HG03432 (cell line): ENCODE data around the gene ADORA2A.

Experiments
- ATAC-seq: cut with Tn5 transposase; IDR thresholded peaks from one replicate; pipeline ENCODE4 v1.9.1; 2021; ENCODE audit warnings: mild to moderate bottlenecking, moderate library complexity; ENCODE audit not compliant: unreplicated experiment

Gene ADORA2A

DNA sequence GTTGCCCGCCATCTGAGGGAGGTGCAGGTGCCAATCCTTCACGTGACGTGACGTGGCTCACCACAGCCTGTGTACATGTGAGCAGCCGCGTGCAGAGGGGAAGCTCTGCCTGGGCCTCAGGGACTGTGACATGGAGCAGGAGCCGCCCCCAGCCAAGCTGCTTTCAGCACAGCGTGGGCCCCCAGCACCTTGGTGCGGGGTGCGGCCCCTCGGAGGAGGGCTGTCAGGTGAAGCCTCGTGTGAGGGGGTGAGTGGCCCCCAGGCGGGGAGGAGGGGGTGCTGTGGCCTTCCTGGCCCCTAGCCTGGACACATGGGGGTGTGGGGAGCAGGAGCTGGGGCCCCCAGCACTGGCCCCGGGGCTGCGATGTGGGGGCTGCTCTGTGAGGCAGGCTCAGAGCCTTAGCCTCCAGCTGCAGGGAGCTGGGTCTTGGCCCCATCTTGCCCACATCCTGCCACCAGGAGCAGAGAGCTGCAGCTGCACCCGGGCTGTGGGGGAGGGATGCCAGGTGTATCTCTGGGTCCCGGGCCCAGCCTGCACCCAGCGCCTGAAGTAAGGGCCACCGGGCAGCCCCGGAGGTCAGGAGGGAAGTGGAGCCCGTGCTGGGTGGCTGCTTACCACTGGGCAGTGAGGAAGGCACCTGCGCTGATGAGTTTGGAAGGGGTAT, at the start of gene ADORA2A:
Gene ADORA2A, plus strand, starts transcription at position 100 of the 665 bp plus-strand sequence. CDS start 5,806 bp downstream, outside the sequence.
- peak; percentile 55 for ATAC-seq

- ATAC-seq, result no peak
Measured at GRCh38 chr22:24379536-24379935, 47.9 kb upstream of the ADORA2A start.

- no peak for ATAC-seq
Measured at GRCh38 chr22:24380220-24380904, 47.0 kb upstream of the ADORA2A start.

GRCh38 chr22:24380905-24381230, 46.5 kb upstream of the ADORA2A start:
- ATAC-seq, result no peak

DNA sequence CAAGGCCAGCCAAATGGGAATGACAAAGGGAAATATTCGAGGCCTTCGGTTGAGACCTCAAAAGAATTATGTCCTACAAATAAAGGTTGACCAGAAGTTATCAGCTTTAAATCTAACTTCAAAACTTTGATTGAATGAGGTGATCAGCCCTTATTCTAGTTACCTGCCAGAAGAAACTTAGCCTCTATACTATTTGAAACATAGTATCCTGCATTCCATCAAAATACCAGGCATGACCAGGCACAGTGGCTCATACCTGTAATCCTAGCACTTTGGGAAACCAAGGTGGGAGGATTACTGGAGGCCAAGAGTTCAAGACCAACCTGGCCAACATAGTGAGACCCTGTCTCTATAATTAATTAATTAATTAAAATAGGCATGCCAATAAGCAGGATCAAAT, 44.3 kb upstream of the ADORA2A start:
- ATAC-seq, result no peak

- ATAC-seq, result no peak
Measured at GRCh38 chr22:24384131-24384530, 43.3 kb upstream of the ADORA2A start.

- ATAC-seq, result no peak
Measured at GRCh38 chr22:24386937-24387471, 40.4 kb upstream of the ADORA2A start.

- ATAC-seq, result no peak
Measured at GRCh38 chr22:24389680-24390079, 37.7 kb upstream of the ADORA2A start.

DNA sequence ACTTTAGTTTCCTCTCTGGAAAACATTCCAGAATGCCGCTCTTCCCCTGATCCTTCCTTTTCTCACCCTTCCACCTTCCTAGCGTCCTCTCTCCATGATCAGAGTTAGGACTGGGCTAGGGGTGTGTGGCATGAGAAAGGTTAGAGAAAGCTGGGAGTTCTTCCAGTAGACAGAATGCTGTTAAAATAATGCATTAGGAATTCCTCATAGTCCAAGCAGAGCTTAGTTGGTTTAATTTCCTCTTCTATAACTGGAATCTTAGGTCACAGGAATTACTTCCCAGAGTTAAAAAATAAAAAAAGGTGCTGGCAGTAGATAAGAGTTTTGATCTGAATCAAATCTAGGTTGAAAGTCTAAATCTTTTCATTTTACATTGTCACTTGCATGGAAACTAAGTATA, 37.2 kb upstream of the ADORA2A start:
- ATAC-seq, result no peak

- no peak for ATAC-seq
Measured at GRCh38 chr22:24390576-24390975, 36.8 kb upstream of the ADORA2A start.

DNA sequence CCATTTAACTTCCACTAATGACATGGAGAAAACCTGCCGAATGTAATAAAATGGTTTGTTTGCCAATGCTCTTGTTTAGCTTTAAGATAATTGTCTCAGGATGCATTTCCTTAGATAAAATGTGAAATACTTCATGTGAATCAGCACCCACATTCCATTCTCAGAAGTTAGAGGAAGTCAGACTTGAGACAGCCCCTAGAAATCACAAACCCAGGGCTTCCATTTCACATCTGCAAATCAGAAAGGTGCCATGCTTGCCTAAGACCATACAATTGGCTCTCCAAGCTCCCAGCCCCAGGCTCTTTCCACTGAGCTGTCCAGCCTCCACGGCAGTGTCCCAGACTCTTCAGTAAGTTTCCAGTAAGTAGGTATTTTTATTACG, 35.6 kb upstream of the ADORA2A start:
- no peak for ATAC-seq

DNA sequence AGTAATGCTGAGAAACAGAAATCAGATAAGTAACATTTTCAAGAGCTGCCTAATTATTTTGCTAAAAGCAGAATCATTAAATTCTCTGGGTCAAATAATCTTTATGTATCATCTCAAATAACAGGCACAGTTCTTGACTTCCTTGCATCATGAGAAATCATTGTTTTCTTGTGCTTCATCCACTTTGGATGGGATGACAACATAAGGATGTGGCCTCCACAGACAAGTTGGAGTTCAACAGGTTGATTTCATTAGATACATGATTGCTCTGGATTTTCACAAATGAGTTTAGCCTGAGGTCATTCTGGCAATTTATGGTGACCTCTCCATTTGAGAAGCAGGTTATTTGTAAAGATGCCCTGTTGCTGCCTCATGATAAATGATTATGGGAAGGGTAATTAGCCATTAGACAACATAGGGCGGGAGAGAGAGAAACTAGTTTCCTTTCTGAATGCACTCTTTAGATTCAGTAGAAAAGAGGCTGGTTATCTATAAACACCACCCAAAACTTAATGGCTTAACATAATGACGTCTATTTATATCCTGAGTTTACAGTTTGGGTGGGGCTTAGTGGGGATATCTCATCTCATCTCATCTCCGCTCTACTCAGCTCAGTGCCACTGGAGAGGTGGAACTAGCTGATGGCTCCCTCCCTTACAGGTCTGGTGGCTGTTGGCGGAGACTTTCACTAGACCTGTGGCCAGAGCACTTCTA, 35.0 kb upstream of the ADORA2A start:
- no peak for ATAC-seq

- no peak for ATAC-seq
Measured at GRCh38 chr22:24393012-24393559, 34.3 kb upstream of the ADORA2A start.

- no peak for ATAC-seq
Measured at GRCh38 chr22:24393848-24394247, 33.6 kb upstream of the ADORA2A start.

DNA sequence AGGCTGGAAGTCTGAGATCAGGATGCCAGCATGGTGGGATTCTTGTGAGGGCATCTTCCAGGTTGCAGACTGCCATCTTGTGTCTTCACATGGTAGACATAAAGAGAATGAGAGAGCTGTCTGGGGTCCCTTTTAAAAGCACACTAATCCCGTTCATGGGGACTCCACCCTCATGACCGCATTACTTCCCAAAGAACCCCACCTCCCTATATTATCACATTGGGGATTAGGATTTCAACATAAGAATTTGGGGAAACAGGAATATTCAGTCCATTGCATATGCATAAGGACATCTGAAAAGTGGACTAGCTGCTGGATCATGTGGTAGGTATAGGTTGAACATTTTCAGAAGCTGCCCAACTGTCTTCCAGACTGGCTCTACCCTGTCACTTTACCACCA, 33.1 kb upstream of the ADORA2A start:
- ATAC-seq, result no peak

DNA sequence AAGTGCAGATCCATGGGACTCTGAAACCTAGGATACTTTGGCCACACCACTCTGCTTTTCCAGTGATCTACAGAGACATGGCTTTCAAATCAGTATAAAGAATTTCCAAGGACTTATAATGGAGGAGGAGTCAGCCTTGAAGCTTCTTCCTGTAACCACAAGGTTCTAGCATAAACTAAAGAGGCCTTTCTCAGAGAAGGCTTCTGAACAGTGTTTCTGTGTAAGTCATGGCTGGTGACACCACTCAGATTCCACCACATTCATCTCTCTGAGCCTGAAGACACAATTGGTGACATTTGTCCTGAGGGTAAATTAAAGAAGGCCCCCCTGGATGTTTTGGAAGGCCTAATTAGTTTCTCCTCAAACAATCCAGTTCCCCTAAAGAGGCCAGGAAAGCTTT, 29.0 kb upstream of the ADORA2A start:
- no peak for ATAC-seq

DNA sequence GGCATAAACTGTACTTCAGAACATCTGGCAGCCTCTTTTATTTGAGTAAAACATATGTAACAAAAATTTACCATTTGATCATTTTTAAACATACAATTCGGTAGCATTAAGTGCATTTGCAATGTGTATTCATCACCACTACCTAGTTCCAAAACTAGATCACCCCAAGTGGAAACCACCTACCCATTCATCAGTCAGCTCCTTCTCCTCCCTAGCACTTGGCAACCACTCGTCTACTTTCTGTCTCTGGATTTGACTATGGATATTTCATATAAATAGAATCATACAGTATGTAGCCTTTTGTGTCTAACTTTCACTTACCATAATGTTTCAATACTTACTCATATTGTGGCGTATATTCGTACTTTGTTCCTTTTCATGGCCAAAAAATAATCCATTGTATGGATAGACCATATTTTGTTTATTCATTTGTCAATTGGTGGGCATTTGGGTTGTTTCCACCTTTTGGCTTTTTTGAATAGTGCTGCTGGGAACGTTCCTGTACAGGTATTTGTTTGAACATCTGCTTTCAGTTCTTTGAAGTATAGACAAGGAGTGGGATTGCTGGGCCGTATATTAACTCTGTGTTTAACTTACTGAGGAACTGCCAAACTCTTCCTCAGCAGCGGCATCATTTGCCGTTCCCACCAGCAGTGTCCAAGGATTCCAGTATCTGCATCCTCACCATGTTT, 27.2 kb upstream of the ADORA2A start:
- peak; percentile 14 for ATAC-seq

DNA sequence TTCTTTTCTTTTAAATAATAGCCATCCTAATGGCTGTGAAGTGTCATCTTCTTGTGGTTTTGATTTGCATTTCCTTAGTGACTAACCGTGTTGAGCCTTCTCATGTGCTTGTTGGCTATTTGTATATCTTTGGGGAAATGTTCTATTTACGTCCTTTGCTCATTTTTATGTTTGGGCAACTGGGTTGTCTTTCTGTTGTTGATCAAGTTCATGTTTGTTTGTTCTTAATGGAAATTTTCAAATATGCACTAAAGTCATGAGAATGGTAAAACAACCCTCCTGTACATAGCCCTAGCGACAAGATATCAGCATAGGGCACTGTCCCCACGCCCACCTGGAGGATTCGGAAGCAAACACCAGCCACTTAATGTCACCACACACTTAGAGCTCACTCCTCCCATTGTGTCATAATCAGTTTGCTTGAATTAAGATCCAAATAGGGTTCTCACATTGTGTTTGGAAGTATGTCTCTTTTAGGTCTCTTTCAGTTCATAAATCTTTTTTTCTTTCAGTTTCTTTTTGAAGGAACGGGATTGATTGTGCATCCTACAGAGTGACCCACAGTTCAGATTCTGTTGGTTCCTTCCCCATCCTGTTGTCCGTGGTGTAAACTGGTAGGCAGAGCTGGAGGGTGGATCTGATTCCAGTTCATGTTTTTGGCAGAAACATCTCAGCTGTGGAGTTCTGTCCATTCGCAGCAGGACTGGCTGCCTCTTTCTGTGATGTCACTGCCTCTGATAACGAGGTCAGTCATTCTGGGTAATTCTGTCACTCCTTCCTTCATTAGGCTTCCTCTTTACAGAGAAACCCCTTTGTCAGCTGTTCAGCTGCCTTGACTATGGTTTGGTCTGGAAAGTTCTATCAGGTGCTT, 26.4 kb upstream of the ADORA2A start:
- ATAC-seq, result peak; percentile 50

GRCh38 chr22:24401931-24402367, 25.4 kb upstream of the ADORA2A start:
- no peak for ATAC-seq
